AG09319 (cell line): ENCODE data around the gene CELA2B.
"Not testable (repeated sequence)": the region's sequence is repeated elsewhere in the genome, so short reads cannot be mapped to it uniquely, and the experiment has no call there.

Experiments
- DNase-seq: peaks from one replicate; pipeline ENCODE4 v3.0.0-alpha.2; 2010; ENCODE audit warnings: low read depth; ENCODE audit errors: extremely low read depth
- CTCF ChIP-seq: IDR thresholded peaks from 2 replicates; pipeline ENCODE4 v1.5.1; 2011; ENCODE audit warnings: low read depth, mild to moderate bottlenecking, inconsistent platforms, low read length, moderate library complexity

The CELA2B gene

GRCh38 chr1:15477646-15478212, 1.8 kb downstream of the CELA2B start:
- no peak for TF ChIP-seq CTCF
- DNase-seq, result no peak

- no peak for DNase-seq
- no peak for TF ChIP-seq CTCF
These were observed 3.9 kb downstream of the CELA2B start for GRCh38 chr1:15479654-15480347.

- DNase-seq, result not testable (repeated sequence)
These were observed 6.6 kb downstream of the CELA2B start for GRCh38 chr1:15482455-15482854.

- DNase-seq, result not testable (repeated sequence)
These were observed 7.2 kb downstream of the CELA2B start for GRCh38 chr1:15482983-15483543.

GRCh38 chr1:15483971-15484370, 8.1 kb downstream of the CELA2B start:
- no peak for DNase-seq

GRCh38 chr1:15484443-15484842, 8.5 kb downstream of the CELA2B start:
- DNase-seq, result not testable (repeated sequence)

More at GRCh38 chr1:15483971-15484370, 8.1 kb downstream of the CELA2B start:
- TF ChIP-seq CTCF, result no peak

- TF ChIP-seq CTCF, result no peak
- DNase-seq, result no peak
These were observed 9.7 kb downstream of the CELA2B start for GRCh38 chr1:15485636-15486035.

GRCh38 chr1:15486844-15487610, 11.1 kb downstream of the CELA2B start:
- not testable (repeated sequence) for DNase-seq

- DNase-seq, result no peak
- no peak for TF ChIP-seq CTCF
These were observed 12.5 kb downstream of the CELA2B start for GRCh38 chr1:15488371-15488770.
